ENCODE results near the gene C1D. TPM values are rescaled to one million over a fixed set of nuclear protein-coding genes. Genes with fewer than 3 reads are reported as not detected.

Gene C1D
- total and polyA plus RNA-seq, 2 experiments from 2014 or later: 30.1 to 39.7 TPM

DNA sequence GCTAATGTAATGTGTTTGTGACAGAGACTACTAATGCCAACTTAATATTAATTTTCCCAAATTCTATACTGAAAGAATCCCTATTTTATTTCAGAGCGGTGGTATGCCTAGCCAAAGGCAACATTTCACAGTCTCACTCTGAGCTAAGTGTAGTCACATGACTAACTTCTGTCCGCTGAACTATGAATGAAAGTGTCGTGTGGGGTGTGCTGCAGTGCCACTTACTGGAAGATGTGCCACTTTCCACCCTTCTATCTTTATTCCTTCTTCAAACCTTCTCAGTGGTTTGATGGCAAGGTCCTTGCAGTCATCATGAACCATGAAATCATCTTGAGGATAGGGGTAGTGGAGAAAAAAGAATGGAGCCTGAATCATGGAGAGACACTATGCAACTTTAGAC lies 47.3 kb upstream of the C1D start:
- no peaks in the 10 kb centered on the region for H3K4me1 ChIP-seq (ENCODE audit: insufficient read depth)
- H3K4me1 Mint-ChIP-seq: no peaks in the 10 kb centered on the region
- H3K4me3 ChIP-seq: no peak overlapping the region
- no peaks in the 10 kb centered on the region for H3K36me3 ChIP-seq (ENCODE audit: insufficient read depth)
- H2AFZ ChIP-seq: no peak overlapping the region
- no peaks in the 10 kb centered on the region for H3K79me2 ChIP-seq (replicated peaks; ENCODE audit: insufficient read depth)
- no peaks in the 10 kb centered on the region for H3K27me3 ChIP-seq (ENCODE audit: insufficient read depth)
- no peaks in the 10 kb centered on the region for H3K36me3 Mint-ChIP-seq (ENCODE audit: low read depth)
- H3F3A ChIP-seq (replicated peaks; ENCODE audit: low read depth): no peaks in the 10 kb centered on the region
- no peak overlapping the region for H3K4me2 ChIP-seq
- ATAC-seq (no peak), DNase-seq (ENCODE audit: low spot score) (no peak)
- H3K27ac Mint-ChIP-seq: no peak overlapping the region
- no peaks in the 10 kb centered on the region for H3K9me2 ChIP-seq (ENCODE audit: insufficient read depth)
- no peak overlapping the region for H3K27ac ChIP-seq (ENCODE audit: low read depth)
- peaks cover 3% of the 10 kb centered on the region for H3K27me3 Mint-ChIP-seq (ENCODE audit: insufficient read depth, low read depth, poor library complexity)
- TF ChIP-seq, protein P1, sequence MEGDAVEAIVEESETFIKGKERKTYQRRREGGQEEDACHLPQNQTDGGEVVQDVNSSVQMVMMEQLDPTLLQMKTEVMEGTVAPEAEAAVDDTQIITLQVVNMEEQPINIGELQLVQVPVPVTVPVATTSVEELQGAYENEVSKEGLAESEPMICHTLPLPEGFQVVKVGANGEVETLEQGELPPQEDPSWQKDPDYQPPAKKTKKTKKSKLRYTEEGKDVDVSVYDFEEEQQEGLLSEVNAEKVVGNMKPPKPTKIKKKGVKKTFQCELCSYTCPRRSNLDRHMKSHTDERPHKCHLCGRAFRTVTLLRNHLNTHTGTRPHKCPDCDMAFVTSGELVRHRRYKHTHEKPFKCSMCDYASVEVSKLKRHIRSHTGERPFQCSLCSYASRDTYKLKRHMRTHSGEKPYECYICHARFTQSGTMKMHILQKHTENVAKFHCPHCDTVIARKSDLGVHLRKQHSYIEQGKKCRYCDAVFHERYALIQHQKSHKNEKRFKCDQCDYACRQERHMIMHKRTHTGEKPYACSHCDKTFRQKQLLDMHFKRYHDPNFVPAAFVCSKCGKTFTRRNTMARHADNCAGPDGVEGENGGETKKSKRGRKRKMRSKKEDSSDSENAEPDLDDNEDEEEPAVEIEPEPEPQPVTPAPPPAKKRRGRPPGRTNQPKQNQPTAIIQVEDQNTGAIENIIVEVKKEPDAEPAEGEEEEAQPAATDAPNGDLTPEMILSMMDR (conservative IDR thresholded peaks at IDR 0.05; ENCODE audit: low read depth in 2 of 2): no peak
- TF ChIP-seq NANOG (IDR thresholded peaks at IDR 0.05; ENCODE audit: borderline replicate concordance): no peak
- no peak for TF ChIP-seq ZNF114 (CRISPR knock-in tag; IDR thresholded peaks at IDR 0.05)
- TF ChIP-seq CREB1 (CRISPR knock-in tag; IDR thresholded peaks at IDR 0.05; ENCODE audit: low read depth): no peak
- peaks cover 5% of the 10 kb centered on the region; the same call in 2 of the 3 replicates for H3K9me3 Mint-ChIP-seq
- no peaks in the 10 kb centered on the region for H4K20me1 ChIP-seq (replicated peaks; ENCODE audit: insufficient read depth)
- H3K4me3 Mint-ChIP-seq: no peak overlapping the region

DNA sequence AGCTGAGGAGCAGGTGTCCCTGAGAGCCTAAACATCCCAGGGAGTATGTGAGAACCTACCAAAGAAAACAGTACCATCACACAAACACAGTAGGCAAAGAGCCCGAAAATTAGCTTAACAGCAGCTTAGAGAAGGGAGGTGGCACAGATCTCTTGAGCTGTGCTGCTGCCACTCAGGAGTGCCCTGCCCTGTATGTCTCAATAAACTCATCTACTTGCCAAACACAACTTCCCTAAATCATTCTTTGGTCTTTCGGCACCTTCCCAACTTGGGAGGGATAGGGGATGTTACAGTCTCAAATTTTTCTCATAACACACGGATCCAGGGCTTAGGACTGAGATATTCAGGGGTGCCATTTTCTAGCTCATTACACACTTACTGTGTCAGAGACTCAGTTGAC lies 45.3 kb upstream of the C1D start:
- no peaks in the 10 kb centered on the region for H4K20me1 ChIP-seq (replicated peaks; ENCODE audit: insufficient read depth)
- no peaks in the 10 kb centered on the region for H3K27me3 ChIP-seq (ENCODE audit: insufficient read depth)
- no peak overlapping the region for H3K4me3 ChIP-seq
- no peaks in the 10 kb centered on the region for H3K9me2 ChIP-seq (ENCODE audit: insufficient read depth)
- Mint-ChIP-seq H3K4me1 (no peaks in the 10 kb centered on the region), H3K27ac (no peak overlapping the region), H3K27me3 (ENCODE audit: insufficient read depth, low read depth, poor library complexity) (no peaks in the 10 kb centered on the region), H3K4me3 (no peak overlapping the region), H3K36me3 (ENCODE audit: low read depth) (no peaks in the 10 kb centered on the region), H3K9me3 (peaks cover 5% of the 10 kb centered on the region; the same call in 2 of the 3 replicates)
- no peak overlapping the region for H3K4me2 ChIP-seq
- ATAC-seq: no peak
- H3K4me1 ChIP-seq (ENCODE audit: insufficient read depth): no peaks in the 10 kb centered on the region
- H2AFZ ChIP-seq: no peak overlapping the region
- H3K36me3 ChIP-seq (ENCODE audit: insufficient read depth): no peaks in the 10 kb centered on the region
- H3K27ac ChIP-seq (ENCODE audit: low read depth): no peak overlapping the region
- no peaks in the 10 kb centered on the region for H3K79me2 ChIP-seq (replicated peaks; ENCODE audit: insufficient read depth)
- no peaks in the 10 kb centered on the region for H3F3A ChIP-seq (replicated peaks; ENCODE audit: low read depth)
- DNase-seq (ENCODE audit: low spot score): no peak
- TF ChIP-seq EZH2phosphoT487 (IDR thresholded peaks at IDR 0.05; ENCODE audit: unreplicated experiment) (no peak), NANOG (IDR thresholded peaks at IDR 0.05; ENCODE audit: borderline replicate concordance) (no peak), JUNB (IDR thresholded peaks at IDR 0.05; ENCODE audit: unreplicated experiment) (no peak), EZH2 (IDR thresholded peaks at IDR 0.05; ENCODE audit: low read depth, unreplicated experiment) (no peak), POLR2AphosphoS5 (IDR thresholded peaks at IDR 0.05; ENCODE audit: low read depth) (no peak)
- TF ChIP-seq, protein P1 (conservative IDR thresholded peaks at IDR 0.05; ENCODE audit: low read depth in 2 of 2): no peak
- TF ChIP-seq, protein P2, sequence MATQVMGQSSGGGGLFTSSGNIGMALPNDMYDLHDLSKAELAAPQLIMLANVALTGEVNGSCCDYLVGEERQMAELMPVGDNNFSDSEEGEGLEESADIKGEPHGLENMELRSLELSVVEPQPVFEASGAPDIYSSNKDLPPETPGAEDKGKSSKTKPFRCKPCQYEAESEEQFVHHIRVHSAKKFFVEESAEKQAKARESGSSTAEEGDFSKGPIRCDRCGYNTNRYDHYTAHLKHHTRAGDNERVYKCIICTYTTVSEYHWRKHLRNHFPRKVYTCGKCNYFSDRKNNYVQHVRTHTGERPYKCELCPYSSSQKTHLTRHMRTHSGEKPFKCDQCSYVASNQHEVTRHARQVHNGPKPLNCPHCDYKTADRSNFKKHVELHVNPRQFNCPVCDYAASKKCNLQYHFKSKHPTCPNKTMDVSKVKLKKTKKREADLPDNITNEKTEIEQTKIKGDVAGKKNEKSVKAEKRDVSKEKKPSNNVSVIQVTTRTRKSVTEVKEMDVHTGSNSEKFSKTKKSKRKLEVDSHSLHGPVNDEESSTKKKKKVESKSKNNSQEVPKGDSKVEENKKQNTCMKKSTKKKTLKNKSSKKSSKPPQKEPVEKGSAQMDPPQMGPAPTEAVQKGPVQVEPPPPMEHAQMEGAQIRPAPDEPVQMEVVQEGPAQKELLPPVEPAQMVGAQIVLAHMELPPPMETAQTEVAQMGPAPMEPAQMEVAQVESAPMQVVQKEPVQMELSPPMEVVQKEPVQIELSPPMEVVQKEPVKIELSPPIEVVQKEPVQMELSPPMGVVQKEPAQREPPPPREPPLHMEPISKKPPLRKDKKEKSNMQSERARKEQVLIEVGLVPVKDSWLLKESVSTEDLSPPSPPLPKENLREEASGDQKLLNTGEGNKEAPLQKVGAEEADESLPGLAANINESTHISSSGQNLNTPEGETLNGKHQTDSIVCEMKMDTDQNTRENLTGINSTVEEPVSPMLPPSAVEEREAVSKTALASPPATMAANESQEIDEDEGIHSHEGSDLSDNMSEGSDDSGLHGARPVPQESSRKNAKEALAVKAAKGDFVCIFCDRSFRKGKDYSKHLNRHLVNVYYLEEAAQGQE (IDR thresholded peaks at IDR 0.05; ENCODE audit: unreplicated experiment): no peak
- TF ChIP-seq, protein P3, sequence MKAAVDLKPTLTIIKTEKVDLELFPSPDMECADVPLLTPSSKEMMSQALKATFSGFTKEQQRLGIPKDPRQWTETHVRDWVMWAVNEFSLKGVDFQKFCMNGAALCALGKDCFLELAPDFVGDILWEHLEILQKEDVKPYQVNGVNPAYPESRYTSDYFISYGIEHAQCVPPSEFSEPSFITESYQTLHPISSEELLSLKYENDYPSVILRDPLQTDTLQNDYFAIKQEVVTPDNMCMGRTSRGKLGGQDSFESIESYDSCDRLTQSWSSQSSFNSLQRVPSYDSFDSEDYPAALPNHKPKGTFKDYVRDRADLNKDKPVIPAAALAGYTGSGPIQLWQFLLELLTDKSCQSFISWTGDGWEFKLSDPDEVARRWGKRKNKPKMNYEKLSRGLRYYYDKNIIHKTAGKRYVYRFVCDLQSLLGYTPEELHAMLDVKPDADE (IDR thresholded peaks at IDR 0.05): no peak

All from GM23338 (cell line).